ENCODE measurements around the gene IRX3. TPM values are rescaled to one million over a fixed set of nuclear protein-coding genes. Genes with fewer than 3 reads are reported as not detected.

Gene IRX3
- total and polyA plus RNA-seq, 2 of the 8 experiments (the other 6 are each of a cell fraction or from before 2014, with no cell fraction given), result 0.50 to 1.6 TPM

DNA sequence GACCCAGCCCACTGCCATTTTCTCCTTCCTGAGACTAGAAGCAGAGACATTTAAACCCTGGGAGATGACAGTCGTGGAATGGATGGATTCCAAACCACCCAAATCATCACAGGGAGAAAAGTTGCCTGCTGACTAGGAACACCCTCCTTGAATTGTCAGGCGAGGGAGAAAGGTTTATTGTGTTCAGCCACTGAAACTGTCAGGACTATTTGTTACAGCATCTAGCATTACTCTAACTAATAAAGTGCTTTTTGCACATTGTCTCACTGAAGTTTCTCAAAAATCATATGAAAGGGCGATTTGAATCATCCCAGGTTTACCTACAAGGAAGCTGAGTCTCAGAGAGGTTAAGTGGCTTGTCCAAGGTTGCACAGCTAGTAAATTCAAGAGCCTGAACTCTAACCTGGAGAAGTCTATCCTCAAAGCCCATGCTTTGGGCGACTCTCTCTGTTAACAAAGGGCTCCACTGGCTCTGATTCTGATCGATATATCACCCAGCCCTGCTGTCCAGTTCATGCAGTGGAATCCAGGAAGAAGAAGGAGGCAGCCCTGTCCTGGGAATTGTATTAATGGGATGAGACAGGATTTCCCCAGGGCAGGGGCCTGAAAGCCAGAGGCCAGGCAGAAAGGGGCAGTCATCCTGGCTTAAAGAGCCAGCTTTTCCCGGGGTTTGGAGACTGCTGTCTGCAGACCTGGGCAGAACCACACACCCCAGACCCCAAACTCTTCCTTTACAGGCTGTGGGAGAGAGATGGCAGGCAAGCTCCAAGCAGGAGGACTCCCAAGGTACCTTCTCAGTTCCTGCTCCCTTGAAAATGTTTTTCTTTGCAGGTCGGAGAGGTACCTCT is 37.5 kb downstream of the IRX3 start:
- Histone ChIP-seq H2BK12ac (ENCODE audit: low read depth, low read length) (no peak overlapping the region), H2BK120ac (replicated peaks; ENCODE audit: low read depth, low read length) (no peak overlapping the region), H4K20me1 (replicated peaks in 1 of 2; ENCODE audit: control insufficient read depth in 1 of 2, insufficient read depth in 2 of 2, low read length in 2 of 2) (peaks cover 0 to 1% of the 10 kb centered on the region in 2 experiments), H4K5ac (ENCODE audit: insufficient read length, low read depth, low read length) (no peak overlapping the region), H3K27me3 (replicated peaks in 1 of 4; ENCODE audit: control insufficient read depth in 3 of 4, extremely low read depth in 1 of 4, insufficient read depth in 3 of 4, low read length in 3 of 4) (no peaks in the 10 kb centered on the region), H3K23ac (ENCODE audit: insufficient read length) (no peak overlapping the region), H3K9ac (replicated peaks in 1 of 4; ENCODE audit: extremely low read depth in 1 of 4, low read depth in 3 of 4, low read length in 3 of 4) (no peak overlapping the region), H4K8ac (ENCODE audit: extremely low read depth, insufficient read depth, low read length) (no peak overlapping the region), H3K56ac (replicated peaks; ENCODE audit: insufficient read length, low read depth, low read length) (no peak overlapping the region), H3K23me2 (ENCODE audit: low read depth, low read length) (0 out of 2 replicates have a peak, but pooled peaks cover 3% of the 10 kb centered on the region), H2AFZ (ENCODE audit: low read length) (no peak overlapping the region; the same call in 1 of the 2 replicates), H3K18ac (ENCODE audit: extremely low read depth, low read length) (no peak overlapping the region), H3K27ac (ENCODE audit: low read depth, low read length) (no peak overlapping the region), H2AK5ac (ENCODE audit: low read depth, low read length) (no peak overlapping the region), H3K79me2 (ENCODE audit: control insufficient read depth in 1 of 2, insufficient read depth in 2 of 2, low read length in 2 of 2) (no peaks in the 10 kb centered on the region), H4K91ac (replicated peaks; ENCODE audit: insufficient read length, low read length) (no peak overlapping the region), H3K4me2 (ENCODE audit: insufficient read depth in 1 of 2, low read depth in 2 of 2, low read length in 2 of 2) (no peak overlapping the region), H3K4me3 (ENCODE audit: extremely low read depth in 1 of 4, insufficient read depth in 2 of 4, low read depth in 3 of 4, low read length in 4 of 4) (no peak overlapping the region), H3K9me3 (ENCODE audit: insufficient read depth in 2 of 2, low read depth in 1 of 2, low read length in 1 of 2) (peaks cover 0 to 7% of the 10 kb centered on the region in 2 experiments; a peak in 2 of 4 replicates), H3K14ac (ENCODE audit: insufficient read length) (no peak overlapping the region), H3K4me1 (replicated peaks in 1 of 4; ENCODE audit: control insufficient read depth in 3 of 4, insufficient read depth in 4 of 4, low read length in 3 of 4) (no peaks in the 10 kb centered on the region), H3K36me3 (ENCODE audit: control insufficient read depth in 2 of 4, insufficient read depth in 4 of 4, low read length in 3 of 4) (no peaks in the 10 kb centered on the region), H2BK5ac (ENCODE audit: low read depth, low read length) (no peak overlapping the region), H2BK15ac (ENCODE audit: low read length) (no peak overlapping the region), H2BK20ac (ENCODE audit: low read length) (no peak overlapping the region), H3K79me1 (ENCODE audit: low read depth, low read length) (no peaks in the 10 kb centered on the region), H3K4ac (replicated peaks; ENCODE audit: insufficient read length, low read depth, low read length) (no peak overlapping the region)
- WGBS, 2 experiments (ENCODE audit: extremely low coverage in 1 of 2, insufficient coverage in 1 of 2, insufficient read length in 1 of 2, insufficient replicate concordance in 2 of 2, low coverage in 1 of 2, low lambda C conversion rate in 2 of 2, missing lambda C conversion rate in 1 of 2), result 77% methylated on average over 7 of the region's 7 CpGs; no CpG with 5 or more reads in 1 of the 2 experiments
- POLR2A ChIA-PET (ENCODE audit: partially characterized antibody), result no interaction called here
- no peak for FAIRE-seq
- TF ChIP-seq TAF1 (IDR thresholded peaks at IDR 0.05; ENCODE audit: low read depth, low read length), result no peak
- TF ChIP-seq KDM1A (IDR thresholded peaks at IDR 0.05; ENCODE audit: borderline replicate concordance, low read length), result no peak
- TF ChIP-seq JUN (IDR thresholded peaks at IDR 0.05; ENCODE audit: low read depth, low read length), result no peak
- no peak for TF ChIP-seq SP2 (IDR thresholded peaks at IDR 0.05; ENCODE audit: low read length)
- no peak for TF ChIP-seq TCF12 (IDR thresholded peaks at IDR 0.05; ENCODE audit: low read depth, low read length)
- no peak for TF ChIP-seq BACH1 (IDR thresholded peaks at IDR 0.05; ENCODE audit: low read length)
- TF ChIP-seq, protein P1, sequence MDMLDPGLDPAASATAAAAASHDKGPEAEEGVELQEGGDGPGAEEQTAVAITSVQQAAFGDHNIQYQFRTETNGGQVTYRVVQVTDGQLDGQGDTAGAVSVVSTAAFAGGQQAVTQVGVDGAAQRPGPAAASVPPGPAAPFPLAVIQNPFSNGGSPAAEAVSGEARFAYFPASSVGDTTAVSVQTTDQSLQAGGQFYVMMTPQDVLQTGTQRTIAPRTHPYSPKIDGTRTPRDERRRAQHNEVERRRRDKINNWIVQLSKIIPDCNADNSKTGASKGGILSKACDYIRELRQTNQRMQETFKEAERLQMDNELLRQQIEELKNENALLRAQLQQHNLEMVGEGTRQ (IDR thresholded peaks at IDR 0.05; ENCODE audit: low read length), result no peak
- TF ChIP-seq EZH2 (IDR thresholded peaks at IDR 0.05; ENCODE audit: low read depth, low read length, severe bottlenecking), result no peak
- CTCF ChIA-PET (ENCODE audit: partially characterized antibody), result no interaction called here
- DNase-seq (ENCODE audit: low read depth in 1 of 2, low spot score in 2 of 2), result no peak

Measured in H1 (cell line).